Astrocyte of the cerebellum (primary cell): ENCODE data around the gene KRTAP2-4.
"Not testable (repeated sequence)": the region's sequence is repeated elsewhere in the genome, so short reads cannot be mapped to it uniquely, and the experiment has no call there.

Experiments
- DNase-seq: peaks from one replicate; pipeline ENCODE4 v3.0.0-alpha.2; 2011; ENCODE audit warnings: low read depth
- H3K4me3 ChIP-seq: 2 replicates; pipeline ENCODE4 v1.5.1; 2011; ENCODE audit warnings: mild to moderate bottlenecking, low read depth, low read length, moderate library complexity
- in situ Hi-C: cut with HindIII; loops from 2 replicates; pipeline ENCODE4 v1.10.0; 2017; ENCODE audit warnings: low sequenced_read_pairs
- TF ChIP-seq, protein P1 (sequence below): IDR thresholded peaks from 2 replicates; pipeline ENCODE4 v1.5.1; 2012; ENCODE audit warnings: low read length, low read depth, moderate library complexity, mild to moderate bottlenecking; ENCODE audit errors: missing control alignments

The KRTAP2-4 gene

DNA sequence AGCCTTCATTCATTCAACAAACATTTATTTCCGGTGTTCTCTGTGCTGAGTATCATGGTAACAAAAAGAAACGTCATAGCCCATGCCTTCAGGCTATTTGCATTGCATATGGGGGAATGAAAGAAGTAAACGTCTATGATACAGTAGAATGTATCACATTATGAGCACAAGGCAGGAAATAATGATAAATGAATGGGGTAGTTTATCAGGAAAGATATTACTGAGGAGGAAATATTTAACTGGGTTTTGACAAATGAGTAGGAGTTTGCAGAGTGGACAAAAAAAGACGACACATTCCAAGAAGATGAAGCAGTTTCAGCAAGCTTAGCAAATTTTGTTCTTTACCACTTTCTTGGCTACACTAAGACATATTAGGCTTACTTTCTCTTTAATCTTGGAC lies 16.9 kb upstream of the KRTAP2-4 start:
- TF ChIP-seq, protein P1, sequence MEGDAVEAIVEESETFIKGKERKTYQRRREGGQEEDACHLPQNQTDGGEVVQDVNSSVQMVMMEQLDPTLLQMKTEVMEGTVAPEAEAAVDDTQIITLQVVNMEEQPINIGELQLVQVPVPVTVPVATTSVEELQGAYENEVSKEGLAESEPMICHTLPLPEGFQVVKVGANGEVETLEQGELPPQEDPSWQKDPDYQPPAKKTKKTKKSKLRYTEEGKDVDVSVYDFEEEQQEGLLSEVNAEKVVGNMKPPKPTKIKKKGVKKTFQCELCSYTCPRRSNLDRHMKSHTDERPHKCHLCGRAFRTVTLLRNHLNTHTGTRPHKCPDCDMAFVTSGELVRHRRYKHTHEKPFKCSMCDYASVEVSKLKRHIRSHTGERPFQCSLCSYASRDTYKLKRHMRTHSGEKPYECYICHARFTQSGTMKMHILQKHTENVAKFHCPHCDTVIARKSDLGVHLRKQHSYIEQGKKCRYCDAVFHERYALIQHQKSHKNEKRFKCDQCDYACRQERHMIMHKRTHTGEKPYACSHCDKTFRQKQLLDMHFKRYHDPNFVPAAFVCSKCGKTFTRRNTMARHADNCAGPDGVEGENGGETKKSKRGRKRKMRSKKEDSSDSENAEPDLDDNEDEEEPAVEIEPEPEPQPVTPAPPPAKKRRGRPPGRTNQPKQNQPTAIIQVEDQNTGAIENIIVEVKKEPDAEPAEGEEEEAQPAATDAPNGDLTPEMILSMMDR, result no peak
- no peak for DNase-seq
- in situ Hi-C loops, result no loop called here
- no peak overlapping the region for H3K4me3 ChIP-seq

DNA sequence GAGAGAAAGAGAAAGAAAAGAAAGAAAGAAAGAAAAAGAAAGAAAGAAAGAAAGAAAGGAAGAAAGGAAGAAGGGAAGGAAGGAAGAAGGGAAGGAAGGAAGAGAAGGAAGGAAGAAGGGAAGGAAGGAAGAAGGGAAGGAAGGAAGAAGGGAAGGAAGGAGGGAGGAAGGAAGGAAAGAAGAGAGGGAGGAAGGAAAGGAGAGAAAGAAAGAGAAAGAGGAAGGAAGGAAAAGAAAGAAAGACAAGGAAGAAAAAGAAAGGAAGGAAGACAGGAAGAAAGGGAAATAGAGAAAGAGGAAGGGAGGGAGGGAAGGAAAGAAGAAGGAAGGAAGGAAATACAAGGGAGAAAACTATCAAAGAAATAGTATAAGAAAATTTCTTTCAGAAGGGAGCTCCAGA lies 11.1 kb upstream of the KRTAP2-4 start:
- DNase-seq, result no peak
- no peak overlapping the region for H3K4me3 ChIP-seq
- TF ChIP-seq, protein P1, result no peak
- in situ Hi-C loops, result no loop called here

DNA sequence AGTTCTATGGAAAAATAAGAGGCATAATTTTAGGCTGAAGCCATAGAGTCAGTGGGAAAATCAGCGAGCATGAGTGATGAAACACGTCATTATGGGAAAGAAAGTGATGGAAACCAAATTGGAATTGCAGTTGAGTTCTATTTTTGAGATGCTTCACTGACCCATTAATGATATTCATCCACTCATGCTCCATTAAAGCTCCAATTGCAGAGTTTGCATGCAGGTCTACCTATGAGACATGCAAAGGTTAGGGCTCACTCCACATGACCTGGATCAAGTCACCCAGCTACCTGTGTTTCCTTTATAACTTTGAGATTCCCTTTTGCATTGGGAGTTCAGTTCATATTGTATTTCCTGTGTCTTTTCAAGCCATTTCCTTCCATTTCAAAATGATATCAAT lies 8.0 kb upstream of the KRTAP2-4 start:
- TF ChIP-seq, protein P1, result no peak
- no peak overlapping the region for H3K4me3 ChIP-seq
- no peak for DNase-seq
- in situ Hi-C loops, result no loop called here

DNA sequence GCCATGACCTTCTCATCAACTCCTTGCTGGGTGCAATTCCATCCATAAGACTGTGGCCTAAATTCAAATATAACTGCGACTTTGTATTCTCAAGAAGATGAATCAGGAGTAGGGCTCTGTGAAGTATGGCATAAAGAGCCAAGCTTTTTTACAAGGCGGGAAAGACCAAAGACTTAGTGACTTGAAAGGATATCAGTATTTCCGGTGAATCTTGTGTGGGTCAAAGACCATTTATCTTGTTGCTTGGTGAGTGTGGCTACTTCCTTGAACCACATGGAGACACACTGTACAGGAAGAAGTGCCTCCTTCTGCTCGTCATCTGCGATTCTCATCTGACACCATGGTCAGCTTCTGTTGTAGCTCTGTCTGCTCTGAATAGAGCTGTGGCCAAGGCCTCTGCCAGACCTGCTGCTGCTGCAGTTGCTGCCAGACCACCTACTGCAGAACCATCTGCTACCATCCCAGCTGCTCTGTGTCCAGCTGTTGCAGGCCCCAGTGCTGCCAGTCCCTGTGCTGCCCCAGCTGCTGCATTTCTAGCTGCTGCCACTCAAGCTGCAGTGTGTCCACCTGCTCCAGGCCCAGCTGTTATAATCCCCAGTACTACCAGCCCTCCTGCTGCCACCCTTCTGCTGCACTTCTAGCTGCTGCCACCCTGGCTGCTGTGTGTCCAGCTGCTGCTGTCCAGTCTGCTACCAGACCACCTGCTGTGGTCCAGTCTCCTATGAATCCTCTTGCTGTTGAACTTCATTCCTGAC lies 6.1 kb upstream of the KRTAP2-4 start:
- in situ Hi-C loops, result no loop called here
- TF ChIP-seq, protein P1, result no peak

DNA sequence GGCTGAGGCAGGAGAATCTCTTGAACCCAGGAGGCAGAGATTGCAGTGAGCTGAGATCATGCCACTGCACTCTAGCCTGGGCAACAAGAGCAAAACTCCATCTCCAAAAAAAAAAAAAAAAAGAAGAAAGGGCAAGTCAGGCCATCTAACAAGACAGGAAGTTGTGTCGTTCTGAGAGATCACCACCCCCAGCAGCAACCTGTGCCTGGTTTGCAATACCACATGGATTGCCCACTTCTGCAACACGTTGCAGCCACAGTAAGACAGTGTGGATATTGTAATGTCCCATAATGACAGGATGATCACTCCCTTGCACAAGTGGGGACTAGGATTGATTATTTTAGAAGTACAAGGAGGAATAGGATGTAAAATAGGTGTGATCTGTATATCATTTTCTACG lies 3.4 kb upstream of the KRTAP2-4 start:
- TF ChIP-seq, protein P1, result no peak
- in situ Hi-C loops, result no loop called here
- DNase-seq, result no peak

More for the DNA sequence above, 6.1 kb upstream of the KRTAP2-4 start:
- H3K4me3 ChIP-seq, result no peak overlapping the region
- DNase-seq, result no peak

DNA sequence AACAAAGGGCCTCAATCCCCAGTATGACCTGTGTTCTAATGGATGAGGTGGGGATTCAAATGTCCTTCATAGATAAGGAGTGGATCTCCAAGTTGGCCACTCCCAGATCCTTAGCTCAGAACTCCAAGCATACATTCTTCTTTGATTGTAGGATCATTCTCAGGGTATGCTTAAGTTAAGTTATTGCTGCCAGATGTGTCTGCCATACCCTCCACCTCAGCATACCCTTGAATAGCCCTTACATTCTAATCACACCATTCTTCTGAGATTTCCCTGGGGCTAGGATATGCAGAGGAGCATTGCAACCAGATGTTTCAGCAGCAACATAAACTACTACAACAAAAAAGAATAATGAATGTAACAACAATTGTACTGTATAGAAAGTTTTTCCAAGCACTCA lies 1.6 kb upstream of the KRTAP2-4 start:
- in situ Hi-C loops, result no loop called here
- TF ChIP-seq, protein P1, result no peak
- DNase-seq, result no peak
- no peak overlapping the region for H3K4me3 ChIP-seq

More for the DNA sequence above, 3.4 kb upstream of the KRTAP2-4 start:
- no peak overlapping the region for H3K4me3 ChIP-seq

DNA sequence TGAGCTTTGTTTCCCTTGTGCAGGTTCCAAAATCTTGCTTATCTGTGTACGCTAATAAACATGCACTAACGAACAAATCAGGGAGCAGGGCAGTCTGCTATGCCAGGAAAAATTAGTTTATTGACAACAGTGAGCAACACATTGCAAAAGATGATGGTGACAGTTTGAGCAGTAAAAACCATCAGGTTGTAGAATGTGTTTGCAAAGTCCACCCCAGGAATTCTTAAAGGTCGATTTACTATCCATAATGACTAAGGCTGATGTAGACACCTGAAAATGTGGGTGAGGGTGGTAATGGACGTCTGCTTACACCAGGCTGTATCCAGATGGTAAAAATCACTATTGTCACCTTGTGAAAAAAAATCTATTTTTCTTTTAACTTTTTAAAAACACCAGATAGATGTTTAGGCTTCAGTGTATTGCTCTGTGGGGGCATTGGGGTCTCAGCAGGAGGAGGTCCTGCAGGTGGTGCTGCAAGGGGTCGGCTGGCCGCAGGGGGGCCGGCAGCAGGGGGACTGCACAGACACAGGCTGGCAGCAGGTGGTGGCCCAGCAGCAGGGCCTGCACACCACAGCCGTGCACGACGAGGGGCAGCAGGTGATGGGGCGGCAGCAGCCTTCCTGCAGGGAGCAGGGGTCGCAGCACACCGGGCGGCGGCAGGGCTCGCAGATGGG lies 526 bp downstream of the KRTAP2-4 start:
- DNase-seq, H3K4me3 ChIP-seq, in situ Hi-C loops: not testable (repeated sequence)
